ENCODE data around the gene LRMDA. TPM values are rescaled to one million over a fixed set of nuclear protein-coding genes. Genes with fewer than 3 reads are reported as not detected.
A peak's percentile ranks its signal among the peaks of the same experiment; 100 is the strongest.

The LRMDA gene
- total RNA-seq, 6 experiments from 2014 or later: 0.32 TPM; not detected in 5

DNA sequence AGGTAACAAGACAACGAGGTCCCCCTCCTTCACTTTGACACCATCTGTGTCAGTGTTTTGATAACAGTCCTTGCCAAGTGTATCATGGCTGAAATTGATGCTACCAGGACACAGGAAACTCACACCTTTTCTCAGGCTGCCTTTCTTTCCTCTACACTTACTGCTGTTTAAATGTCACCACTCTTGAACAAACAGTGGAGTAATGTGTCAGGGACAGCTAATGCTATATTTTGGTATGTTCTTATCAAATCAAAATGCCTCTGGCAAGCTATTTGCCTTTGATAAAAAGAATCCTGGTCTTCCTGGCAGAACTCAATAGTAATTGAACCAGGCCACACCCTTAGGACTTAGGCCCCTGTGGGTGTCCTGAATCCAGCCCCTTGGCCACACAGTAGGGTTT lies 692.9 kb downstream of the LRMDA start:
- TF ChIP-seq, protein P1, sequence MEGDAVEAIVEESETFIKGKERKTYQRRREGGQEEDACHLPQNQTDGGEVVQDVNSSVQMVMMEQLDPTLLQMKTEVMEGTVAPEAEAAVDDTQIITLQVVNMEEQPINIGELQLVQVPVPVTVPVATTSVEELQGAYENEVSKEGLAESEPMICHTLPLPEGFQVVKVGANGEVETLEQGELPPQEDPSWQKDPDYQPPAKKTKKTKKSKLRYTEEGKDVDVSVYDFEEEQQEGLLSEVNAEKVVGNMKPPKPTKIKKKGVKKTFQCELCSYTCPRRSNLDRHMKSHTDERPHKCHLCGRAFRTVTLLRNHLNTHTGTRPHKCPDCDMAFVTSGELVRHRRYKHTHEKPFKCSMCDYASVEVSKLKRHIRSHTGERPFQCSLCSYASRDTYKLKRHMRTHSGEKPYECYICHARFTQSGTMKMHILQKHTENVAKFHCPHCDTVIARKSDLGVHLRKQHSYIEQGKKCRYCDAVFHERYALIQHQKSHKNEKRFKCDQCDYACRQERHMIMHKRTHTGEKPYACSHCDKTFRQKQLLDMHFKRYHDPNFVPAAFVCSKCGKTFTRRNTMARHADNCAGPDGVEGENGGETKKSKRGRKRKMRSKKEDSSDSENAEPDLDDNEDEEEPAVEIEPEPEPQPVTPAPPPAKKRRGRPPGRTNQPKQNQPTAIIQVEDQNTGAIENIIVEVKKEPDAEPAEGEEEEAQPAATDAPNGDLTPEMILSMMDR (IDR thresholded peaks at IDR 0.05): no peak
- DNase-seq: no peak
- peaks cover 1% of the 10 kb centered on the region for H3K27me3 Mint-ChIP-seq (ENCODE audit: insufficient read depth)
- H3K4me1 Mint-ChIP-seq (ENCODE audit: low read depth): peaks cover 33% of the 10 kb centered on the region
- H3K27ac Mint-ChIP-seq: no peak overlapping the region
- H3K36me3 Mint-ChIP-seq (ENCODE audit: low read depth): peaks cover 5% of the 10 kb centered on the region; the same call in 1 of the 2 replicates
- no peaks in the 10 kb centered on the region for H3K9me3 Mint-ChIP-seq
- no peak overlapping the region for H3K4me3 Mint-ChIP-seq

- DNase-seq: no peak
- H3K4me1 Mint-ChIP-seq (ENCODE audit: low read depth): peaks cover 17% of the 10 kb centered on the region
- H3K9me3 Mint-ChIP-seq: no peaks in the 10 kb centered on the region
- H3K4me3 Mint-ChIP-seq: no peak overlapping the region
- no peak overlapping the region for H3K27ac Mint-ChIP-seq
- H3K27me3 Mint-ChIP-seq (ENCODE audit: insufficient read depth): peaks cover 1% of the 10 kb centered on the region
- H3K36me3 Mint-ChIP-seq (ENCODE audit: low read depth): peaks cover 3% of the 10 kb centered on the region; the same call in 1 of the 2 replicates
- TF ChIP-seq, protein P1 (IDR thresholded peaks at IDR 0.05): no peak
These were observed 694.5 kb downstream of the LRMDA start for GRCh38 chr10:76125900-76126299.

DNA sequence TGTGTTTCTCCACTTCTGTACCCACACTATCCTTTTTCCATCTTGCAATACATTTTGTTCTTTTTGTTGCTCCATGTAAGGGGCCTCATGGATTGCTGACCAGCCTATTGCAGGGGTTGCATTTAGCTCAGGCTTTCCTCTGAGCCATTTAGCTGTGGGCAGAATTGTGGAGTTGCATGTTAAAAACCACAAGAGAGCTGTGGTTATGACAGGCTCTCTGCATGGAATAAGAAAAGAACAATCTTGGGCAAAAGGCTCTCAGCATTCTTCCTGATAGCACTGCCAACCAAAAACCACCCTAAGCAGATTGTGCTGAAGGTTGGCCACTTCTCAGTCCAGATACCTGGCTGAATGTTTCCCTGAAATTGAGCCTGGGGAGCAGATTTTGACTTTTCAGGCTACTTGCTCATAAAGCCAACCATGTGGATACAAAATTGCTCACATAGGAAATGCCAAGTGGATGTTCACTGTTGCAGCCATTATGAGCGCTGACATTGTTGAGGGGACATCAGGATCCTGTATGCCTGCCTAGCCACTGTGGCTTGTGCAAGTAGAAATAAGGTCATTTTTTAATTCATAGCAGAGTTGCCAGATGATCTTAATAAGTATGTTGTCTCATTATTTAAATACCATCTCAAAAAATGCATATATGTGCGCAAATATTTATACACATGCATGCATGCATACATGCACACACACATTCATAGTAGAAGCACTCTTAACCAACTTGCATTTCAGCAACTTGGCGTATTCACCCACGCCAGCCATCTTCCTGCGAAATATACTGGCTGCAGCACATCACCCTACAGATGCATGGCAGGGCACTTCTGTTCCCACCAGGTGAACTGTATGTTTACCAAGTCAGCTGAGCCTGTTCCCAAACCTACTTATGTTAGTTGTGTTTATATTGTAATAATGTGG lies 695.4 kb downstream of the LRMDA start:
- peaks cover 7% of the 10 kb centered on the region; the same call in 1 of the 2 replicates for H3K4me1 Mint-ChIP-seq (ENCODE audit: low read depth)
- H3K9me3 Mint-ChIP-seq: no peaks in the 10 kb centered on the region
- TF ChIP-seq, protein P1 (IDR thresholded peaks at IDR 0.05): no peak
- no peak overlapping the region for H3K4me3 Mint-ChIP-seq
- H3K27me3 Mint-ChIP-seq (ENCODE audit: insufficient read depth): peaks cover 1% of the 10 kb centered on the region
- no peak overlapping the region for H3K27ac Mint-ChIP-seq
- no peaks in the 10 kb centered on the region for H3K36me3 Mint-ChIP-seq (ENCODE audit: low read depth)
- DNase-seq: peak; percentile 13

- DNase-seq: no peak
- peaks cover 3% of the 10 kb centered on the region for H3K27me3 Mint-ChIP-seq (ENCODE audit: insufficient read depth)
- TF ChIP-seq, protein P1 (IDR thresholded peaks at IDR 0.05): no peak
- no peak overlapping the region for H3K27ac Mint-ChIP-seq
- H3K4me1 Mint-ChIP-seq (ENCODE audit: low read depth): peaks cover 6% of the 10 kb centered on the region; the same call in 1 of the 2 replicates
- H3K4me3 Mint-ChIP-seq: no peak overlapping the region
- no peaks in the 10 kb centered on the region for H3K36me3 Mint-ChIP-seq (ENCODE audit: low read depth)
- no peaks in the 10 kb centered on the region for H3K9me3 Mint-ChIP-seq
These were observed 696.7 kb downstream of the LRMDA start for GRCh38 chr10:76127984-76128589.

GRCh38 chr10:76129213-76129612 lies 697.8 kb downstream of the LRMDA start:
- no peak for DNase-seq
- Mint-ChIP-seq H3K4me3 (no peak overlapping the region), H3K4me1 (ENCODE audit: low read depth) (peaks cover 13% of the 10 kb centered on the region), H3K27ac (no peak overlapping the region), H3K27me3 (ENCODE audit: insufficient read depth) (peaks cover 4% of the 10 kb centered on the region), H3K36me3 (ENCODE audit: low read depth) (no peaks in the 10 kb centered on the region), H3K9me3 (no peaks in the 10 kb centered on the region)
- TF ChIP-seq, protein P1 (IDR thresholded peaks at IDR 0.05): no peak
